HEK293 (cell line): ENCODE results near the gene PARD3.

ENCODE experiments used
- ATF2 ChIP-seq: fragments of 450-650 bp; formaldehyde crosslinking; IDR thresholded peaks from 2 replicates; pipeline ENCODE4 v1.5.1; 2016; ENCODE audit warnings: missing biosample characterization, missing genetic modification characterization, low read depth
- BCL11A ChIP-seq: fragments of 450-650 bp; formaldehyde crosslinking; IDR thresholded peaks from 2 replicates; pipeline ENCODE4 v1.5.1; 2016; ENCODE audit warnings: low read depth, missing biosample characterization, missing genetic modification characterization
- GFI1B ChIP-seq: fragments of 450-650 bp; formaldehyde crosslinking; IDR thresholded peaks from 2 replicates; pipeline ENCODE4 v1.5.1; 2016; ENCODE audit warnings: missing biosample characterization, missing genetic modification characterization
- KLF1 ChIP-seq: fragments of 450-650 bp; formaldehyde crosslinking; IDR thresholded peaks from 2 replicates; pipeline ENCODE4 v1.5.1; 2016; ENCODE audit warnings: missing biosample characterization, missing genetic modification characterization
- KLF10 ChIP-seq: fragments of 450-650 bp; IDR thresholded peaks from 2 replicates; pipeline ENCODE4 v1.5.1; 2018; ENCODE audit warnings: missing biosample characterization, mild to moderate bottlenecking, missing genetic modification characterization
- MEIS1 ChIP-seq: sonication (generic); formaldehyde crosslinking; IDR thresholded peaks from 2 replicates; pipeline ENCODE4 v1.8.1; 2022; ENCODE audit warnings: missing genetic modification reagents, mild to moderate bottlenecking, borderline replicate concordance
- REST ChIP-seq: fragments of 450-650 bp; formaldehyde crosslinking; IDR thresholded peaks from 2 replicates; pipeline ENCODE4 v1.5.1; 2016; ENCODE audit warnings: missing biosample characterization, missing genetic modification characterization
- SALL2 ChIP-seq: fragments of 450-650 bp; formaldehyde crosslinking; IDR thresholded peaks from 2 replicates; pipeline ENCODE4 v1.5.0; 2017; ENCODE audit warnings: missing biosample characterization, mild to moderate bottlenecking, missing genetic modification characterization, borderline replicate concordance
- SCRT1 ChIP-seq: fragments of 450-650 bp; formaldehyde crosslinking; IDR thresholded peaks from 2 replicates; pipeline ENCODE4 v1.5.1; 2016; ENCODE audit warnings: missing biosample characterization, missing genetic modification characterization, borderline replicate concordance
- YY1 ChIP-seq: fragments of 450-650 bp; formaldehyde crosslinking; IDR thresholded peaks from 2 replicates; pipeline ENCODE4 v1.5.1; 2018; ENCODE audit warnings: missing biosample characterization, missing genetic modification characterization
- ZBTB1 ChIP-seq: fragments of 450-650 bp; formaldehyde crosslinking; IDR thresholded peaks from 2 replicates; pipeline ENCODE4 v1.5.1; 2016; ENCODE audit warnings: missing biosample characterization, missing genetic modification characterization
- ZNF223 ChIP-seq: fragments of 450-650 bp; formaldehyde crosslinking; IDR thresholded peaks from 2 replicates; pipeline ENCODE4 v1.5.1; 2016; ENCODE audit warnings: missing biosample characterization, missing genetic modification characterization
- ZNF239 ChIP-seq: fragments of 450-650 bp; formaldehyde crosslinking; IDR thresholded peaks from 2 replicates; pipeline ENCODE4 v1.5.1; 2016; ENCODE audit warnings: missing biosample characterization, missing genetic modification characterization
- ZNF292 ChIP-seq: fragments of 450-650 bp; formaldehyde crosslinking; IDR thresholded peaks from 2 replicates; pipeline ENCODE4 v1.5.1; 2016; ENCODE audit warnings: low read depth, missing biosample characterization, missing genetic modification characterization, borderline replicate concordance
- ZNF324 ChIP-seq: fragments of 450-650 bp; formaldehyde crosslinking; IDR thresholded peaks from 2 replicates; pipeline ENCODE4 v1.5.1; 2016; ENCODE audit warnings: missing biosample characterization, missing genetic modification characterization
- ZNF510 ChIP-seq: fragments of 450-650 bp; formaldehyde crosslinking; IDR thresholded peaks from 2 replicates; pipeline ENCODE4 v1.5.1; 2018; ENCODE audit warnings: mild to moderate bottlenecking, missing genetic modification characterization, missing biosample characterization; ENCODE audit not compliant: insufficient replicate concordance
- ZNF571 ChIP-seq: fragments of 450-650 bp; formaldehyde crosslinking; IDR thresholded peaks from 2 replicates; pipeline ENCODE4 v1.5.0; 2017; ENCODE audit warnings: missing biosample characterization, missing genetic modification characterization
- ZNF580 ChIP-seq: fragments of 450-650 bp; formaldehyde crosslinking; IDR thresholded peaks from 2 replicates; pipeline ENCODE4 v1.5.1; 2016; ENCODE audit warnings: missing biosample characterization, missing genetic modification characterization
- ZNF585B ChIP-seq: fragments of 450-650 bp; formaldehyde crosslinking; IDR thresholded peaks from 2 replicates; pipeline ENCODE4 v1.5.1; 2016; ENCODE audit warnings: missing biosample characterization, missing genetic modification characterization
- ZNF664 ChIP-seq: fragments of 450-650 bp; formaldehyde crosslinking; IDR thresholded peaks from 2 replicates; pipeline ENCODE4 v1.5.1; 2016; ENCODE audit warnings: missing biosample characterization, missing genetic modification characterization
- ZNF776 ChIP-seq: fragments of 450-650 bp; formaldehyde crosslinking; IDR thresholded peaks from 2 replicates; pipeline ENCODE4 v1.5.0; 2017; ENCODE audit warnings: missing biosample characterization, missing genetic modification characterization, borderline replicate concordance
- ZNF785 ChIP-seq: fragments of 450-650 bp; formaldehyde crosslinking; IDR thresholded peaks from 2 replicates; pipeline ENCODE4 v1.5.1; 2016; ENCODE audit warnings: missing biosample characterization, missing genetic modification characterization
- ZNF791 ChIP-seq: fragments of 450-650 bp; formaldehyde crosslinking; IDR thresholded peaks from 2 replicates; pipeline ENCODE4 v1.5.1; 2016; ENCODE audit warnings: missing biosample characterization, missing genetic modification characterization
- TF ChIP-seq, protein P1 (sequence below): sonication (generic); formaldehyde crosslinking; IDR thresholded peaks from 2 replicates; pipeline ENCODE4 v1.8.1; 2022; ENCODE audit warnings: mild to moderate bottlenecking, moderate library complexity, missing genetic modification reagents
- TF ChIP-seq, protein P2 (sequence below): fragments of 450-650 bp; formaldehyde crosslinking; IDR thresholded peaks from 2 replicates; pipeline ENCODE4 v1.5.1; 2016; ENCODE audit warnings: missing biosample characterization, missing genetic modification characterization
- TF ChIP-seq, protein P3 (sequence below): fragments of 450-650 bp; formaldehyde crosslinking; IDR thresholded peaks from 2 replicates; pipeline ENCODE4 v1.5.1; 2017; ENCODE audit warnings: missing biosample characterization, missing genetic modification characterization
- TF ChIP-seq, protein P4 (sequence below): fragments of 450-650 bp; formaldehyde crosslinking; IDR thresholded peaks from 2 replicates; pipeline ENCODE4 v1.5.1; 2016; ENCODE audit warnings: missing biosample characterization, missing genetic modification characterization
- TF ChIP-seq, protein P5 (sequence below): fragments of 450-650 bp; IDR thresholded peaks from 2 replicates; pipeline ENCODE4 v1.5.1; 2018; ENCODE audit warnings: missing biosample characterization, missing genetic modification characterization

Gene PARD3

DNA sequence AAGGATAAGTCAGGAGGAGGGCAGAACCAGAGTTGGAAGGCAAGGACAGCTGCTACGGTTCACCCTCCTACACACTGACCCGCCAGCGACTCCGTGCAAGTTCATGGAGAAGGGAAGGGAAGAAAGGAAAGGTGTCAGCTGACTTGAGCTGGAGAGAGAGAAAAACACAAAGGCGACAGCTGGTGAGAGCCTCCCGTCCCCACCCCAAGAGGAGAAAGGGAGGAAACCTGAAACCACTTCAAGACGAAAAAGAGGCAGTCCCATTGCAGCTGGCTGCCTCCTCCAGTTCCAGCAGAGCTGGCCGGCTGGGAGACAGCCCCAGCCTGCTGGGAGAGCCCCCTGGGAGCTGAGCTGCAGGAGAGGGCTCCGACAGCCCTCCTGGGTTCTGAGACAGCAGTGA, 75.2 kb downstream of the PARD3 start (continued):
- TF ChIP-seq ZNF785: no peak
- TF ChIP-seq ZNF239 (tag by site-specific recombination): no peak
- TF ChIP-seq, protein P1, sequence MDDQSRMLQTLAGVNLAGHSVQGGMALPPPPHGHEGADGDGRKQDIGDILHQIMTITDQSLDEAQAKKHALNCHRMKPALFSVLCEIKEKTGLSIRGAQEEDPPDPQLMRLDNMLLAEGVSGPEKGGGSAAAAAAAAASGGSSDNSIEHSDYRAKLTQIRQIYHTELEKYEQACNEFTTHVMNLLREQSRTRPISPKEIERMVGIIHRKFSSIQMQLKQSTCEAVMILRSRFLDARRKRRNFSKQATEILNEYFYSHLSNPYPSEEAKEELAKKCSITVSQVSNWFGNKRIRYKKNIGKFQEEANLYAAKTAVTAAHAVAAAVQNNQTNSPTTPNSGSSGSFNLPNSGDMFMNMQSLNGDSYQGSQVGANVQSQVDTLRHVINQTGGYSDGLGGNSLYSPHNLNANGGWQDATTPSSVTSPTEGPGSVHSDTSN (CRISPR knock-in tag): no peak
- peak; percentile 66 for TF ChIP-seq KLF10
- no peak for TF ChIP-seq ZNF292 (tag by site-specific recombination)
- peak; percentile 82 for TF ChIP-seq KLF1 (tag by site-specific recombination)
- no peak for TF ChIP-seq BCL11A (tag by site-specific recombination)
- TF ChIP-seq, protein P2, sequence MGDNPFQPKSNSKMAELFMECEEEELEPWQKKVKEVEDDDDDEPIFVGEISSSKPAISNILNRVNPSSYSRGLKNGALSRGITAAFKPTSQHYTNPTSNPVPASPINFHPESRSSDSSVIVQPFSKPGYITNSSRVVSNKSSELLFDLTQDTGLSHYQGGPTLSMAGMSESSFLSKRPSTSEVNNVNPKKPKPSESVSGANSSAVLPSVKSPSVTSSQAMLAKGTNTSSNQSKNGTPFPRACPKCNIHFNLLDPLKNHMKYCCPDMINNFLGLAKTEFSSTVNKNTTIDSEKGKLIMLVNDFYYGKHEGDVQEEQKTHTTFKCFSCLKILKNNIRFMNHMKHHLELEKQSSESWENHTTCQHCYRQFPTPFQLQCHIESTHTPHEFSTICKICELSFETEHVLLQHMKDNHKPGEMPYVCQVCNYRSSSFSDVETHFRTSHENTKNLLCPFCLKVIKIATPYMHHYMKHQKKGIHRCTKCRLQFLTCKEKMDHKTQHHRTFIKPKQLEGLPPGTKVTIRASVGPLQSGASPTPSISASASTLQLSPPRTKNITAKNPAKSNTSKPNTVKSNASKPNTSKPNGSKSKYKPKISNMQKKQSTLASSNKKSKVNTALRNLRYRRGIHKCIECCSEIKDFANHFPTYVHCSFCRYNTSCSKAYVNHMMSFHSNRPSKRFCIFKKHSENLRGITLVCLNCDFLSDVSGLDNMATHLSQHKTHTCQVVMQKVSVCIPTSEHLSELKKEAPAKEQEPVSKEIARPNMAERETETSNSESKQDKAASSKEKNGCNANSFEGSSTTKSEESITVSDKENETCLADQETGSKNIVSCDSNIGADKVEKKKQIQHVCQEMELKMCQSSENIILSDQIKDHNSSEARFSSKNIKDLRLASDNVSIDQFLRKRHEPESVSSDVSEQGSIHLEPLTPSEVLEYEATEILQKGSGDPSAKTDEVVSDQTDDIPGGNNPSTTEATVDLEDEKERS (tag by site-specific recombination): no peak
- no peak for TF ChIP-seq SCRT1 (tag by site-specific recombination)
- TF ChIP-seq, protein P3, sequence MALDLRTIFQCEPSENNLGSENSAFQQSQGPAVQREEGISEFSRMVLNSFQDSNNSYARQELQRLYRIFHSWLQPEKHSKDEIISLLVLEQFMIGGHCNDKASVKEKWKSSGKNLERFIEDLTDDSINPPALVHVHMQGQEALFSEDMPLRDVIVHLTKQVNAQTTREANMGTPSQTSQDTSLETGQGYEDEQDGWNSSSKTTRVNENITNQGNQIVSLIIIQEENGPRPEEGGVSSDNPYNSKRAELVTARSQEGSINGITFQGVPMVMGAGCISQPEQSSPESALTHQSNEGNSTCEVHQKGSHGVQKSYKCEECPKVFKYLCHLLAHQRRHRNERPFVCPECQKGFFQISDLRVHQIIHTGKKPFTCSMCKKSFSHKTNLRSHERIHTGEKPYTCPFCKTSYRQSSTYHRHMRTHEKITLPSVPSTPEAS (tag by site-specific recombination): no peak
- TF ChIP-seq ZNF580 (tag by site-specific recombination): no peak
- no peak for TF ChIP-seq ATF2
- no peak for TF ChIP-seq ZNF776 (tag by site-specific recombination)
- TF ChIP-seq YY1: no peak
- TF ChIP-seq, protein P4, sequence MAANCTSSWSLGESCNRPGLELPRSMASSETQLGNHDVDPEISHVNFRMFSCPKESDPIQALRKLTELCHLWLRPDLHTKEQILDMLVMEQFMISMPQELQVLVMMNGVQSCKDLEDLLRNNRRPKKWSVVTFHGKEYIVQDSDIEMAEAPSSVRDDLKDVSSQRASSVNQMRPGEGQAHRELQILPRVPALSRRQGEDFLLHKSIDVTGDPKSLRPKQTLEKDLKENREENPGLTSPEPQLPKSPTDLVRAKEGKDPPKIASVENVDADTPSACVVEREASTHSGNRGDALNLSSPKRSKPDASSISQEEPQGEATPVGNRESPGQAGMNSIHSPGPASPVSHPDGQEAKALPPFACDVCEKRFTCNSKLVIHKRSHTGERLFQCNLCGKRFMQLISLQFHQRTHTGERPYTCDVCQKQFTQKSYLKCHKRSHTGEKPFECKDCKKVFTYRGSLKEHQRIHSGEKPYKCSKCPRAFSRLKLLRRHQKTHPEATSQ (tag by site-specific recombination): no peak
- no peak for TF ChIP-seq ZNF324 (tag by site-specific recombination)
- TF ChIP-seq ZNF664 (tag by site-specific recombination): no peak
- TF ChIP-seq ZNF585B (tag by site-specific recombination): no peak
- no peak for TF ChIP-seq ZNF571 (tag by site-specific recombination)
- TF ChIP-seq, protein P5, sequence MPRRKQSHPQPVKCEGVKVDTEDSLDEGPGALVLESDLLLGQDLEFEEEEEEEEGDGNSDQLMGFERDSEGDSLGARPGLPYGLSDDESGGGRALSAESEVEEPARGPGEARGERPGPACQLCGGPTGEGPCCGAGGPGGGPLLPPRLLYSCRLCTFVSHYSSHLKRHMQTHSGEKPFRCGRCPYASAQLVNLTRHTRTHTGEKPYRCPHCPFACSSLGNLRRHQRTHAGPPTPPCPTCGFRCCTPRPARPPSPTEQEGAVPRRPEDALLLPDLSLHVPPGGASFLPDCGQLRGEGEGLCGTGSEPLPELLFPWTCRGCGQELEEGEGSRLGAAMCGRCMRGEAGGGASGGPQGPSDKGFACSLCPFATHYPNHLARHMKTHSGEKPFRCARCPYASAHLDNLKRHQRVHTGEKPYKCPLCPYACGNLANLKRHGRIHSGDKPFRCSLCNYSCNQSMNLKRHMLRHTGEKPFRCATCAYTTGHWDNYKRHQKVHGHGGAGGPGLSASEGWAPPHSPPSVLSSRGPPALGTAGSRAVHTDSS (tag by site-specific recombination): no peak
- no peak for TF ChIP-seq GFI1B (tag by site-specific recombination)
- no peak for TF ChIP-seq ZNF791
- no peak for TF ChIP-seq ZNF223
- TF ChIP-seq ZBTB1 (tag by site-specific recombination): no peak
- TF ChIP-seq REST: no peak
- TF ChIP-seq SALL2 (tag by site-specific recombination): no peak
- TF ChIP-seq ZNF510 (tag by site-specific recombination): no peak
- TF ChIP-seq MEIS1 (CRISPR knock-in tag): no peak
